Bronchial epithelial cell (primary cell): ENCODE data around the gene KCNK15. TPM values are rescaled to one million over a fixed set of nuclear protein-coding genes. Genes with fewer than 3 reads are reported as not detected.

ENCODE experiments used
- DNase-seq: peaks from one replicate; pipeline ENCODE4 v3.0.0-alpha.2; 2010; ENCODE audit warnings: low read depth
- FAIRE-seq: peaks from 2 replicates; lab custom pipeline; 2011; peaks lifted over from hg19 to GRCh38; lab: Jason Lieb, UNC
- H3K27me3 ChIP-seq: 2 replicates; pipeline ENCODE4 v1.5.1; 2011; ENCODE audit warnings: low read length; ENCODE audit not compliant: control insufficient read depth, insufficient read depth
- H3K36me3 ChIP-seq: 2 replicates; pipeline ENCODE4 v1.5.1; 2011; ENCODE audit warnings: low read length; ENCODE audit not compliant: control insufficient read depth, insufficient read depth
- H3K4me3 ChIP-seq: 2 replicates; pipeline ENCODE4 v1.5.1; 2011; ENCODE audit warnings: mild to moderate bottlenecking, low read depth, low read length, control low read depth
- total RNA-seq: library from RNA; depleted of rRNA; stranded (reverse); fragments of >200 nt; gene quantifications from 2 replicates; pipeline ENCODE4 v1.2.1, GENCODE V29; 2014
- TF ChIP-seq, protein P1 (sequence below): IDR thresholded peaks from 2 replicates; pipeline ENCODE4 v1.5.1; 2011; ENCODE audit warnings: mild to moderate bottlenecking, moderate library complexity, low read length, control low read depth, inconsistent platforms; ENCODE audit not compliant: insufficient read depth, severe bottlenecking

The KCNK15 gene
- total RNA-seq, 1 donor from 2014 or later, result under 0.01 TPM

DNA sequence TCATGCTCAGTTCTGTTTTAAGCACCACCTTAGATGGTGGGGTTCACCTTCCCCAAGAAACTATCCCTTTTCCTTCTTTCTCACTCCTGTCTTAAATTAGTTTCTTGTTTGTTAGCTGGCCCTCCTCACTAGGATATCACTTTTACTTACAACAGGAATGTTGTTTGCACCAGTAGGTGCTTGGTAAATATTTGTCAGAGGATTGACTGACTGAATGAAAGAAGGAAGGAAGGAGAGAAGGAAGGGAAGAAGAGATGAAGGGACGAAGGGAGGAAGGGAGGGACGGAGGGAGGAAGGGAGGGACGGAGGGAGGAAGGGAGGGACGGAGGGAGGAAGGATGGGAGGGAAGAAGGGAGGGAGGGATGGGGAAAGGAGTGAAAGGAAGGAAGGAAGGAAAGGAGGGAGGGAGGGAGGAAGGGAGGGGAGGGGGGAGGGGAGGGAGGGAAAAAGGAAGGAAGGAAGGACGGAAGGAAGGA is 505 bp upstream of the KCNK15 start:
- peak overlapping the region; percentile 35 for H3K4me3 ChIP-seq
- FAIRE-seq, result no peak

DNA sequence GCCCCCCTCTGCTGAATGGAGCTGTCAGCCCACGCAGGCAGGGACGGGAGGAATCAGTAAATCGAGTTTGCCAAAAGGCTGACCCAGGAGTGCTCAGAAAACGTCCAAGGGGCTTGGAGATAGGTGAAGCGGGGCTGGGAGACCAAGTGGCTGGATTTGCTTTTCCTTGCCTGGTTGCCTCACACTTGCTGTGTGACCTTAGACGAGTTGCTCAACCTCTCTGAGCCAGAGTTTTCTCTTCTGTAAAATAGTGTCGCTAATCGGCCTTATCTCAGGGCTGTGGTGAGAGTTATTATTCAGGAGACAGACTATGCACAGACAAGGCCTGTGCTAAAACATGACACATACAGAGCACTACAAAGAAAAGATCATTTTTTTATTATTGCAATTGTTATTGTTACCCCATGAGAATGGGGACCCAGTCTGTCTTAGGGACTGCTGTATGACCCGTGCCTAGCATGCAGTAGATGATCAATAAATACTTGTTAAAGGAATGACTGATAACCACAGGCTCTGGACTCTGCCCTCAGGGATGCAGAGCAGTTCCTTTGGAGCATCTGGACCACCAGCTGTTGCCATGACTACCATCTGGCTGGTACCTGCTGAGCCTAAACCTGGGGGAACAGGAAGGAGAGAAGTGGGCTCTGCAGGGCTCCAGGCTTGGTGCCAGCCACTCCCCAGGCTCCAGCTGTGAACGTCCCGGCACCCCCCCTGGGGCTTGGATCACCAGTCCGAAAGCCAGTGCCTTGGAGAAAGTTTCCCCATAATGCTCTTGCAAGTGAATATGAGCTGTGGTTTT is 901 bp downstream of the KCNK15 start:
- no peaks in the 10 kb centered on the region for H3K36me3 ChIP-seq
- DNase-seq (no peak), FAIRE-seq (no peak)
- peaks cover 46% of the 10 kb centered on the region for H3K27me3 ChIP-seq
- H3K4me3 ChIP-seq, result peak overlapping the region; percentile 35
- TF ChIP-seq, protein P1, sequence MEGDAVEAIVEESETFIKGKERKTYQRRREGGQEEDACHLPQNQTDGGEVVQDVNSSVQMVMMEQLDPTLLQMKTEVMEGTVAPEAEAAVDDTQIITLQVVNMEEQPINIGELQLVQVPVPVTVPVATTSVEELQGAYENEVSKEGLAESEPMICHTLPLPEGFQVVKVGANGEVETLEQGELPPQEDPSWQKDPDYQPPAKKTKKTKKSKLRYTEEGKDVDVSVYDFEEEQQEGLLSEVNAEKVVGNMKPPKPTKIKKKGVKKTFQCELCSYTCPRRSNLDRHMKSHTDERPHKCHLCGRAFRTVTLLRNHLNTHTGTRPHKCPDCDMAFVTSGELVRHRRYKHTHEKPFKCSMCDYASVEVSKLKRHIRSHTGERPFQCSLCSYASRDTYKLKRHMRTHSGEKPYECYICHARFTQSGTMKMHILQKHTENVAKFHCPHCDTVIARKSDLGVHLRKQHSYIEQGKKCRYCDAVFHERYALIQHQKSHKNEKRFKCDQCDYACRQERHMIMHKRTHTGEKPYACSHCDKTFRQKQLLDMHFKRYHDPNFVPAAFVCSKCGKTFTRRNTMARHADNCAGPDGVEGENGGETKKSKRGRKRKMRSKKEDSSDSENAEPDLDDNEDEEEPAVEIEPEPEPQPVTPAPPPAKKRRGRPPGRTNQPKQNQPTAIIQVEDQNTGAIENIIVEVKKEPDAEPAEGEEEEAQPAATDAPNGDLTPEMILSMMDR, result no peak

More for the DNA sequence above, 505 bp upstream of the KCNK15 start:
- TF ChIP-seq, protein P1, result no peak
- H3K27me3 ChIP-seq, result peaks cover 38% of the 10 kb centered on the region
- H3K36me3 ChIP-seq, result no peaks in the 10 kb centered on the region
- DNase-seq, result no peak

GRCh38 chr20:44747166-44748004 is 1.7 kb downstream of the KCNK15 start:
- FAIRE-seq (no peak), DNase-seq (peak; percentile 80)
- TF ChIP-seq, protein P1, result peak; percentile 82
- peaks cover 53% of the 10 kb centered on the region for H3K27me3 ChIP-seq
- no peaks in the 10 kb centered on the region for H3K36me3 ChIP-seq
- no peak overlapping the region for H3K4me3 ChIP-seq

GRCh38 chr20:44748005-44748370 is 2.3 kb downstream of the KCNK15 start:
- peaks cover 53% of the 10 kb centered on the region for H3K27me3 ChIP-seq
- TF ChIP-seq, protein P1, result no peak

DNA sequence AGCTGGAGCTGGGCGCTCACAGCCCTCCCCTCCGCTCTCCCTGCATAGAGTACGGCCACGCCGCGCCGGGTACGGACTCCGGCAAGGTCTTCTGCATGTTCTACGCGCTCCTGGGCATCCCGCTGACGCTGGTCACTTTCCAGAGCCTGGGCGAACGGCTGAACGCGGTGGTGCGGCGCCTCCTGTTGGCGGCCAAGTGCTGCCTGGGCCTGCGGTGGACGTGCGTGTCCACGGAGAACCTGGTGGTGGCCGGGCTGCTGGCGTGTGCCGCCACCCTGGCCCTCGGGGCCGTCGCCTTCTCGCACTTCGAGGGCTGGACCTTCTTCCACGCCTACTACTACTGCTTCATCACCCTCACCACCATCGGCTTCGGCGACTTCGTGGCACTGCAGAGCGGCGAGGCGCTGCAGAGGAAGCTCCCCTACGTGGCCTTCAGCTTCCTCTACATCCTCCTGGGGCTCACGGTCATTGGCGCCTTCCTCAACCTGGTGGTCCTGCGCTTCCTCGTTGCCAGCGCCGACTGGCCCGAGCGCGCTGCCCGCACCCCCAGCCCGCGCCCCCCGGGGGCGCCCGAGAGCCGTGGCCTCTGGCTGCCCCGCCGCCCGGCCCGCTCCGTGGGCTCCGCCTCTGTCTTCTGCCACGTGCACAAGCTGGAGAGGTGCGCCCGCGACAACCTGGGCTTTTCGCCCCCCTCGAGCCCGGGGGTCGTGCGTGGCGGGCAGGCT is 4.6 kb downstream of the KCNK15 start:
- Histone ChIP-seq H3K27me3 (peaks cover 45% of the 10 kb centered on the region), H3K36me3 (no peaks in the 10 kb centered on the region), H3K4me3 (no peak overlapping the region)
- no peak for DNase-seq
- TF ChIP-seq, protein P1, result peak; percentile 12
- FAIRE-seq, result no peak

More at GRCh38 chr20:44748005-44748370, 2.3 kb downstream of the KCNK15 start:
- no peaks in the 10 kb centered on the region for H3K36me3 ChIP-seq
- H3K4me3 ChIP-seq, result no peak overlapping the region
- FAIRE-seq, result no peak
- DNase-seq, result no peak
